ENCODE data around the gene FAIM.

- TF ChIP-seq GATA2 (IDR thresholded peaks at IDR 0.05; ENCODE audit: low read depth, low read length) (no peak), GATA3 (IDR thresholded peaks at IDR 0.05; ENCODE audit: low read depth, low read length) (no peak)
These were observed 21.0 kb downstream of the FAIM start for GRCh38 chr3:138629526-138629925.
